Epithelial cell of esophagus (primary cell): ENCODE data around the gene PNRC1.
A peak's percentile ranks its signal among the peaks of the same experiment; 100 is the strongest.
"Not testable (repeated sequence)": the region's sequence is repeated elsewhere in the genome, so short reads cannot be mapped to it uniquely, and the experiment has no call there.

Source experiments
- DNase-seq: peaks from one replicate; pipeline ENCODE4 v3.0.0; 2010; ENCODE audit warnings: low read depth
- H3K4me3 ChIP-seq: 2 replicates; pipeline ENCODE4 v1.5.1; 2011; ENCODE audit warnings: mild to moderate bottlenecking, low read length, control low read depth
- CTCF ChIP-seq: IDR thresholded peaks from 2 replicates; pipeline ENCODE4 v1.5.1; 2011; ENCODE audit warnings: low read depth, mild to moderate bottlenecking, low read length, control low read depth, inconsistent platforms; ENCODE audit not compliant: insufficient read depth; ENCODE audit errors: missing control alignments

PNRC1 gene

GRCh38 chr6:89120371-89120770, 39.8 kb downstream of the PNRC1 start:
- no peak overlapping the region for H3K4me3 ChIP-seq
- peak; percentile 13 for DNase-seq
- TF ChIP-seq CTCF = no peak

- no peak overlapping the region for H3K4me3 ChIP-seq
- TF ChIP-seq CTCF = no peak
- no peak for DNase-seq
Measured at GRCh38 chr6:89121934-89122333, 41.4 kb downstream of the PNRC1 start.

- TF ChIP-seq CTCF = peak; percentile 67
- no peak overlapping the region for H3K4me3 ChIP-seq
- peak; percentile 56 for DNase-seq
Measured at GRCh38 chr6:89122625-89123024, 42.1 kb downstream of the PNRC1 start.

- DNase-seq, H3K4me3 ChIP-seq: not testable (repeated sequence)
Measured at GRCh38 chr6:89128256-89128671, 47.7 kb downstream of the PNRC1 start.

GRCh38 chr6:89131599-89131998, 51.0 kb downstream of the PNRC1 start:
- no peak overlapping the region for H3K4me3 ChIP-seq
- TF ChIP-seq CTCF = no peak
- DNase-seq = no peak

GRCh38 chr6:89132057-89132456, 51.5 kb downstream of the PNRC1 start:
- DNase-seq = no peak
- no peak overlapping the region for H3K4me3 ChIP-seq
- no peak for TF ChIP-seq CTCF

- H3K4me3 ChIP-seq = no peak overlapping the region
- TF ChIP-seq CTCF = no peak
- no peak for DNase-seq
Measured at GRCh38 chr6:89133981-89134380, 53.4 kb downstream of the PNRC1 start.

GRCh38 chr6:89134723-89135122, 54.2 kb downstream of the PNRC1 start:
- DNase-seq = peak; percentile 21
- TF ChIP-seq CTCF = no peak
- H3K4me3 ChIP-seq = no peak overlapping the region
